Left renal cortex interstitium (tissue), 4 donors: Measurements from ENCODE around the gene TIPRL. TPM values are rescaled to one million over a fixed set of nuclear protein-coding genes. Genes with fewer than 3 reads are reported as not detected.
"Not testable (repeated sequence)": the region's sequence is repeated elsewhere in the genome, so short reads cannot be mapped to it uniquely, and the experiment has no call there.

ENCODE experiments used
- DNase-seq, 4 donors: peaks; one replicate each; pipeline ENCODE4 v3.0.0-alpha.2; 2013; ENCODE audit warnings: low read depth in 4 of 4, low spot score in 2 of 4, missing footprints in 1 of 4
- polyA plus RNA-seq, 4 donors: library from polyadenylated mRNA; unstranded; fragments of 120-200 nt; gene quantifications; one replicate each; pipeline ENCODE4 v1.2.1, GENCODE V29; 2013; ENCODE audit not compliant: insufficient read length in 4 of 4

The TIPRL gene
- polyA plus RNA-seq: 10 to 100 TPM; 41.0 to 50.9 (median 47.7) TPM

- DNase-seq: peak; percentile 88 to 98 (median 94)
These were observed at the start of gene TIPRL for GRCh38 chr1:168178638-168179437. Gene TIPRL (plus strand): TSS chr1:168178962. CDS start chr1:168179078, 116 bp downstream.

- no peak for DNase-seq
These were observed 48.8 kb upstream of the TIPRL start for GRCh38 chr1:168129933-168130332.

GRCh38 chr1:168134132-168134531, 44.6 kb upstream of the TIPRL start:
- no peak for DNase-seq

GRCh38 chr1:168134642-168135041, 44.1 kb upstream of the TIPRL start:
- DNase-seq: no peak

- DNase-seq: no peak
These were observed 43.4 kb upstream of the TIPRL start for GRCh38 chr1:168135116-168135920.

- DNase-seq: no peak
These were observed 42.6 kb upstream of the TIPRL start for GRCh38 chr1:168135921-168136708.

- DNase-seq: peak in 2 of 4 donors; percentile 42 to 45
These were observed 41.9 kb upstream of the TIPRL start, which contains the start of gene GPR161 for GRCh38 chr1:168136709-168137514. Gene GPR161 (minus strand): TSS chr1:168136930. CDS start chr1:168104850, 32,080 bp downstream.

- no peak for DNase-seq
These were observed 41.3 kb upstream of the TIPRL start for GRCh38 chr1:168137515-168137821.

- DNase-seq: no peak
These were observed 40.6 kb upstream of the TIPRL start for GRCh38 chr1:168138134-168138533.

GRCh38 chr1:168139070-168139469, 39.7 kb upstream of the TIPRL start:
- no peak for DNase-seq

- no peak for DNase-seq
These were observed 36.8 kb upstream of the TIPRL start for GRCh38 chr1:168141871-168142385.

GRCh38 chr1:168145184-168146159, 33.3 kb upstream of the TIPRL start:
- DNase-seq: peak in 2 of 4 donors; percentile 70 to 80

- no peak for DNase-seq
These were observed 32.6 kb upstream of the TIPRL start for GRCh38 chr1:168146160-168146539.

- no peak for DNase-seq
These were observed 32.1 kb upstream of the TIPRL start for GRCh38 chr1:168146626-168147025.

GRCh38 chr1:168148916-168149315, 29.8 kb upstream of the TIPRL start:
- DNase-seq: no peak

- DNase-seq: no peak
These were observed 28.5 kb upstream of the TIPRL start for GRCh38 chr1:168150283-168150682.

GRCh38 chr1:168151935-168152334, 26.8 kb upstream of the TIPRL start:
- DNase-seq: no peak

GRCh38 chr1:168154707-168155106, 24.1 kb upstream of the TIPRL start:
- DNase-seq: not testable (repeated sequence)

GRCh38 chr1:168155910-168156309, 22.9 kb upstream of the TIPRL start:
- no peak for DNase-seq
